Large intestine (tissue), 3 donors: ENCODE measurements around the gene KANSL1. TPM values are rescaled to one million over a fixed set of nuclear protein-coding genes. Genes with fewer than 3 reads are reported as not detected.
"Not testable (repeated sequence)": the region's sequence is repeated elsewhere in the genome, so short reads cannot be mapped to it uniquely, and the experiment has no call there.

Experiments
- DNase-seq, 2 donors: peaks; one replicate each; pipeline versions ENCODE4 v3.0.0 to v3.0.0-alpha.2; 2013
- H3K27ac ChIP-seq: one replicate; pipeline ENCODE4 v1.5.1; 2013; ENCODE audit warnings: low read length
- H3K27me3 ChIP-seq: 2 replicates; pipeline ENCODE4 v1.6.1; 2013; ENCODE audit warnings: low read length; ENCODE audit not compliant: control insufficient read depth, insufficient read depth
- H3K36me3 ChIP-seq: 2 replicates; pipeline ENCODE4 v1.6.1; 2013; ENCODE audit warnings: low read length; ENCODE audit not compliant: control insufficient read depth, insufficient read depth
- H3K4me1 ChIP-seq: one replicate; pipeline ENCODE4 v1.6.1; 2013; ENCODE audit warnings: low read length; ENCODE audit not compliant: control insufficient read depth, insufficient read depth
- H3K4me3 ChIP-seq: one replicate; pipeline ENCODE4 v1.5.1; 2013; ENCODE audit warnings: low read length
- H3K9me3 ChIP-seq: one replicate; pipeline ENCODE4 v1.6.1; 2013; ENCODE audit warnings: mild to moderate bottlenecking, low read depth, low read length, moderate library complexity; ENCODE audit not compliant: control insufficient read depth
- WGBS: methylation state at CpG from one replicate; pipeline ENCODE4 v1.1.5; 2013; ENCODE audit warnings: low lambda C conversion rate; ENCODE audit not compliant: insufficient coverage; 5-methylcytosine and 5-hydroxymethylcytosine counted together
- polyA plus RNA-seq: library from polyadenylated mRNA; unstranded; fragments of 120-200 nt; gene quantifications from one replicate; pipeline ENCODE4 v1.2.1, GENCODE V29; 2013

Gene KANSL1
- polyA plus RNA-seq, 1 donor, result 53.2 TPM

- Histone ChIP-seq H3K4me1 (peaks cover 6% of the 10 kb centered on the region), H3K9me3 (no peaks in the 10 kb centered on the region), H3K4me3 (no peak overlapping the region), H3K36me3 (peaks cover 4% of the 10 kb centered on the region), H3K27ac (no peak overlapping the region), H3K27me3 (no peaks in the 10 kb centered on the region)
- no peak for DNase-seq
- 71% methylated on average over 2 of the region's 2 CpGs for WGBS
Observed at GRCh38 chr17:46180892-46181274, 12.3 kb downstream of the KANSL1 start.

- 100% methylated on average over 5 of the region's 16 CpGs for WGBS
- H3K4me3 ChIP-seq, result not testable (repeated sequence)
Observed at GRCh38 chr17:46180185-46180891, 12.9 kb downstream of the KANSL1 start.

GRCh38 chr17:46179375-46179999, 13.7 kb downstream of the KANSL1 start:
- no peak overlapping the region for H3K4me3 ChIP-seq
- peaks cover 6% of the 10 kb centered on the region for H3K4me1 ChIP-seq
- 100% methylated on average over 2 of the region's 11 CpGs for WGBS
- H3K36me3 ChIP-seq, result peaks cover 4% of the 10 kb centered on the region
- H3K9me3 ChIP-seq, result no peaks in the 10 kb centered on the region
- no peak for DNase-seq
- H3K27me3 ChIP-seq, result no peaks in the 10 kb centered on the region
- H3K27ac ChIP-seq, result no peak overlapping the region

More at GRCh38 chr17:46180185-46180891, 12.9 kb downstream of the KANSL1 start:
- H3K4me1 ChIP-seq, H3K9me3 ChIP-seq, H3K27me3 ChIP-seq, DNase-seq, H3K36me3 ChIP-seq, H3K27ac ChIP-seq: not testable (repeated sequence)

- no peak for DNase-seq
- no peak overlapping the region for H3K27ac ChIP-seq
- WGBS, result 57% methylated on average over 2 of the region's 4 CpGs
- H3K4me1 ChIP-seq, result peaks cover 6% of the 10 kb centered on the region
- H3K4me3 ChIP-seq, result no peak overlapping the region
- peaks cover 4% of the 10 kb centered on the region for H3K36me3 ChIP-seq
- no peaks in the 10 kb centered on the region for H3K27me3 ChIP-seq
- no peaks in the 10 kb centered on the region for H3K9me3 ChIP-seq
Observed at GRCh38 chr17:46178550-46179214, 14.5 kb downstream of the KANSL1 start.

- Histone ChIP-seq H3K36me3 (peaks cover 5% of the 10 kb centered on the region), H3K4me3 (no peak overlapping the region), H3K27me3 (no peaks in the 10 kb centered on the region), H3K4me1 (peaks cover 2% of the 10 kb centered on the region), H3K9me3 (no peaks in the 10 kb centered on the region), H3K27ac (no peak overlapping the region)
- DNase-seq, result no peak
- 31% methylated on average over 2 of the region's 3 CpGs for whole genome bisulfite sequencing
Observed at GRCh38 chr17:46176975-46177374, 16.3 kb downstream of the KANSL1 start.

- H3K9me3 ChIP-seq, result no peaks in the 10 kb centered on the region
- H3K4me3 ChIP-seq, result no peak overlapping the region
- no peak for DNase-seq
- WGBS, result no CpG with 5 or more reads among the region's 1 CpG
- H3K27me3 ChIP-seq, result no peaks in the 10 kb centered on the region
- peaks cover 16% of the 10 kb centered on the region for H3K36me3 ChIP-seq
- no peak overlapping the region for H3K27ac ChIP-seq
- peaks cover 2% of the 10 kb centered on the region for H3K4me1 ChIP-seq
Observed at GRCh38 chr17:46175891-46176290, 17.3 kb downstream of the KANSL1 start.

GRCh38 chr17:46173153-46173552, 20.1 kb downstream of the KANSL1 start:
- no peak overlapping the region for H3K4me3 ChIP-seq
- no peak for DNase-seq
- H3K27me3 ChIP-seq, result no peaks in the 10 kb centered on the region
- H3K27ac ChIP-seq, result no peak overlapping the region
- peaks cover 2% of the 10 kb centered on the region for H3K4me1 ChIP-seq
- no peaks in the 10 kb centered on the region for H3K9me3 ChIP-seq
- WGBS, result 100% methylated on average over 1 of the region's 2 CpGs
- H3K36me3 ChIP-seq, result peaks cover 19% of the 10 kb centered on the region

- WGBS, result 97% methylated on average over 5 of the region's 14 CpGs
- H3K27ac ChIP-seq, result no peak overlapping the region
- no peaks in the 10 kb centered on the region for H3K9me3 ChIP-seq
- no peak for DNase-seq
- no peak overlapping the region for H3K4me3 ChIP-seq
- peaks cover 22% of the 10 kb centered on the region for H3K36me3 ChIP-seq
- H3K27me3 ChIP-seq, result no peaks in the 10 kb centered on the region
- H3K4me1 ChIP-seq, result peaks cover 2% of the 10 kb centered on the region
Observed at GRCh38 chr17:46171939-46172338, 21.3 kb downstream of the KANSL1 start.

- Histone ChIP-seq H3K27me3 (no peaks in the 10 kb centered on the region), H3K9me3 (no peaks in the 10 kb centered on the region), H3K36me3 (peaks cover 22% of the 10 kb centered on the region), H3K4me3 (no peak overlapping the region), H3K4me1 (no peaks in the 10 kb centered on the region), H3K27ac (no peak overlapping the region)
- 100% methylated on average over 1 of the region's 11 CpGs for WGBS
- no peak for DNase-seq
Observed at GRCh38 chr17:46170639-46171429, 22.4 kb downstream of the KANSL1 start.
